Sigmoid colon (tissue), 7 donors: ENCODE data around the gene LPAR3. TPM values are rescaled to one million over a fixed set of nuclear protein-coding genes. Genes with fewer than 3 reads are reported as not detected.

Experiments
- DNase-seq: peaks from one replicate; pipeline ENCODE4 v3.0.0-alpha.2; 2019
- H3K27ac ChIP-seq, 4 donors: fragments of 200-600 bp; sonication (generic); one replicate each; pipeline ENCODE4 v1.5.1; 2016 to 2019; ENCODE audit warnings: mild to moderate bottlenecking in 1 of 4
- H3K27me3 ChIP-seq, 3 donors: fragments of 200-600 bp; sonication (generic); one replicate each; pipeline ENCODE4 v1.5.1; 2019; ENCODE audit warnings: mild to moderate bottlenecking in 1 of 3
- H3K36me3 ChIP-seq, 4 donors: fragments of 200-600 bp; sonication (generic); one replicate each; pipeline ENCODE4 v1.5.1; 2016 to 2019
- H3K4me1 ChIP-seq, 4 donors: fragments of 200-600 bp; sonication (generic); one replicate each; pipeline ENCODE4 v1.5.1; 2017 to 2019
- H3K4me3 ChIP-seq, 4 donors: fragments of 200-600 bp; sonication (generic); one replicate each; pipeline ENCODE4 v1.5.1; 2017 to 2019; ENCODE audit warnings: mild to moderate bottlenecking in 2 of 4, moderate library complexity in 1 of 4
- H3K9me3 ChIP-seq, 4 donors: fragments of 200-600 bp in 3 of 4; sonication (generic) in 3 of 4; one replicate each; pipeline versions ENCODE4 v1.5.1 to v1.6.1; 2013 to 2019
- CTCF ChIP-seq, 4 experiments: fragments of 450-650 bp in 3 of 4; fragments of 200-600 bp in 1 of 4; IDR thresholded peaks; one replicate each; pipeline ENCODE4 v1.5.1; 2016 to 2019; ENCODE audit warnings: antibody characterized with exemption in 4 of 4, mild to moderate bottlenecking in 3 of 4, moderate library complexity in 2 of 4
- EP300 ChIP-seq, 4 donors: sonication (generic); formaldehyde crosslinking; IDR thresholded peaks; one replicate each; pipeline ENCODE4 v1.6.1; 2017; ENCODE audit warnings: antibody characterized with exemption in 4 of 4
- POLR2A ChIP-seq, 2 donors: fragments of 450-650 bp; IDR thresholded peaks; one replicate each; pipeline ENCODE4 v1.6.1; 2016; ENCODE audit warnings: antibody characterized with exemption in 2 of 2, mild to moderate bottlenecking in 2 of 2, moderate library complexity in 2 of 2
- POLR2AphosphoS5 ChIP-seq, 4 donors: sonication (generic); formaldehyde crosslinking; IDR thresholded peaks; one replicate each; pipeline ENCODE4 v1.6.1; 2017; ENCODE audit warnings: antibody characterized with exemption in 4 of 4
- WGBS, 2 donors: extraction: QIAGEN DNeasy Blood & Tissue Kit; methylation state at CpG; one replicate each; pipeline ENCODE4 v1.1.7; 2013; 5-methylcytosine and 5-hydroxymethylcytosine counted together
- intact Hi-C: fragments of 100-400 bp; cut with DNase I; formaldehyde crosslinking; loops from one replicate; pipeline ENCODE4 v1.15.1; 2023
- polyA plus RNA-seq, 3 donors: library from polyadenylated mRNA; stranded (reverse); fragments of 200-250 nt; gene quantifications; one replicate each; pipeline ENCODE4 v1.2.3, GENCODE V29; 2013
- total RNA-seq, 4 donors: library from RNA; depleted of rRNA; stranded (reverse); fragments of >200 nt; gene quantifications; one replicate each; pipeline ENCODE4 v1.1.0, GENCODE V29; 2016
- donor health status: healthy with polysubstance abuse.
- donor health status: Bipolar disorder and iron deficiency.
- donor health status: healthy.

Gene LPAR3
- total and polyA plus RNA-seq, 7 donors, result 0.23 to 1.4 (median 0.60) TPM; not detected in 4

- WGBS, 2 donors, result 85 to 87% methylated on average over 1 of the region's 1 CpG
- H3K4me3 ChIP-seq, result no peak overlapping the region
- H3K36me3 ChIP-seq, result no peaks in the 10 kb centered on the region
- TF ChIP-seq POLR2AphosphoS5 (IDR thresholded peaks at IDR 0.05) (no peak), POLR2A (IDR thresholded peaks at IDR 0.05) (no peak), EP300 (IDR thresholded peaks at IDR 0.05) (no peak), CTCF (IDR thresholded peaks at IDR 0.05) (no peak)
- H3K9me3 ChIP-seq, result no peaks in the 10 kb centered on the region
- H3K27me3 ChIP-seq, result no peaks in the 10 kb centered on the region
- no peaks in the 10 kb centered on the region for H3K4me1 ChIP-seq
- no peak overlapping the region for H3K27ac ChIP-seq
- intact Hi-C loops, result loop anchor here (5.0 kb wide), 3 partner anchors 168 to 837 kb away; no protein-coding TSS in a partner anchor
- DNase-seq, result no peak
Measured at GRCh38 chr1:84769636-84770035, 123.4 kb downstream of the LPAR3 start.

DNA sequence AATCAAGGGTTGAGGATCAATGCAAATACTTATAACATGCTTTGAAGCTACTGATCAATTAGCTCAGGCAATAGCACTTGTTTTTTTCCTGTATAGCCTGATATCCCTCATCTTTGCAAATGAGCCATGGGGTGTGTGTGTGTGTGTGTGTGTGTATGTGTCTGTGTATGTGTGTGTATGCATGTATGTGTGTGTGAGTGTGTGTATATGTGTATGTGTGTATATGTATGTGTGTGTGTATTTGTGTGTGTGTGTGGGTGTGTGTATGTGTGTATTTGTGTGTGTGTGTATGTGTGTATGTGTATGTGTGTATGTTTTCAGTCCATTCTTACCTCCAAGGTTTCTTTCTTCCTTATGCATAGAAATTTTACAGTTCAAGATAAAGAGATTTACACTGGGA, 124.4 kb downstream of the LPAR3 start:
- intact Hi-C loops, result no loop called here
- no peak for DNase-seq
- no peak overlapping the region for H3K4me3 ChIP-seq
- no peaks in the 10 kb centered on the region for H3K4me1 ChIP-seq
- no peaks in the 10 kb centered on the region for H3K36me3 ChIP-seq
- no peaks in the 10 kb centered on the region for H3K9me3 ChIP-seq
- no peaks in the 10 kb centered on the region for H3K27me3 ChIP-seq
- TF ChIP-seq EP300 (IDR thresholded peaks at IDR 0.05) (no peak), POLR2A (IDR thresholded peaks at IDR 0.05) (no peak), POLR2AphosphoS5 (IDR thresholded peaks at IDR 0.05) (no peak), CTCF (IDR thresholded peaks at IDR 0.05) (no peak)
- H3K27ac ChIP-seq, result no peak overlapping the region

GRCh38 chr1:84763912-84764680, 128.9 kb downstream of the LPAR3 start:
- intact Hi-C loops, result no loop called here
- Histone ChIP-seq H3K36me3 (no peaks in the 10 kb centered on the region), H3K9me3 (no peaks in the 10 kb centered on the region), H3K4me1 (no peaks in the 10 kb centered on the region), H3K27ac (no peak overlapping the region), H3K4me3 (no peak overlapping the region), H3K27me3 (no peaks in the 10 kb centered on the region)
- TF ChIP-seq CTCF (IDR thresholded peaks at IDR 0.05) (no peak), EP300 (IDR thresholded peaks at IDR 0.05) (no peak), POLR2AphosphoS5 (IDR thresholded peaks at IDR 0.05) (no peak), POLR2A (IDR thresholded peaks at IDR 0.05) (no peak)
- no peak for DNase-seq
- WGBS, 2 donors, result 65 to 69% methylated on average over 13 of the region's 13 CpGs

DNA sequence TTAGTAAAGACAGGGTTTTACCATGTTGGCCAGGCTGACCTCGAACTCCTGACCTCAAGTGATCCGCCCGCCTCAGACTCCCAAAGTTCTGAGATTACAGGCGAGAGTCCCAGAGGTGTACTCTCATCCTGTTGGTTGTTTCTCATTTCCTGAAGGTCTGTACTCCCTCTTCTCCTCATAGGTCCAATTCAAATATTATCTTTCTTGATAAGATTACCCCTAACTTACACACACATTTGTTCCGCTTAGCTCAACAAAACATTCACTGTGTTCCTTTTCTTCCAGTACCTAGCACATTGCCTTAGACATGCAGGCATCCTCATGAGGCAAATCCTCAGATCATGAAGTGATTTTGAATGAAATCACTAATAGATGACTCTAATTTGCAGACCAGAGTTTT, 130.3 kb downstream of the LPAR3 start:
- no peak for DNase-seq
- 79 to 95% methylated on average over 5 of the region's 5 CpGs for WGBS, 2 donors
- intact Hi-C loops, result no loop called here

More for the DNA sequence above, 130.3 kb downstream of the LPAR3 start:
- H3K27ac ChIP-seq, result no peak overlapping the region
- H3K36me3 ChIP-seq, result no peaks in the 10 kb centered on the region
- TF ChIP-seq POLR2A (IDR thresholded peaks at IDR 0.05) (no peak), EP300 (IDR thresholded peaks at IDR 0.05) (no peak), CTCF (IDR thresholded peaks at IDR 0.05) (no peak), POLR2AphosphoS5 (IDR thresholded peaks at IDR 0.05) (no peak)
- no peaks in the 10 kb centered on the region for H3K9me3 ChIP-seq
- H3K4me1 ChIP-seq, result peaks cover 0 to 6% (median 0%) of the 10 kb centered on the region in 4 donors
- H3K4me3 ChIP-seq, result no peak overlapping the region
- H3K27me3 ChIP-seq, result no peaks in the 10 kb centered on the region

Other genes with a start within 250 kb of the LPAR3 start
- gene SSX2IP, start 202.7 kb downstream of the LPAR3 start, total RNA-seq, result 10 to 100 TPM; 24.7 to 57.6 (median 30.0) TPM
- gene SSX2IP, start 202.7 kb downstream of the LPAR3 start, polyA plus RNA-seq, result 1 to 10 TPM; 2.4 to 6.7 (median 5.5) TPM
- gene MCOLN2, start 103.9 kb upstream of the LPAR3 start, total RNA-seq, result 10 to 100 TPM in 1 of 4 donors, 1 to 10 TPM in 1, under 1 TPM in 2; 0.54 to 12.5 (median 1.0) TPM
- gene MCOLN2, start 103.9 kb upstream of the LPAR3 start, polyA plus RNA-seq, result 10 to 100 TPM in 1 of 3 donors, 1 to 10 TPM in 2; 4.9 to 15.0 (median 6.0) TPM
- gene MCOLN3, start 155.3 kb upstream of the LPAR3 start, total RNA-seq, result 10 to 100 TPM in 1 of 4 donors, 1 to 10 TPM in 3; 1.6 to 10.8 (median 4.2) TPM
- 1 to 10 TPM in 1 of 3 donors, under 1 TPM in 2; 0.23 to 1.2 (median 0.23) TPM for gene MCOLN3, start 155.3 kb upstream of the LPAR3 start, polyA plus RNA-seq